Mesothelial cell of epicardium (in vitro differentiated cells): ENCODE data around the gene GPR65. TPM values are rescaled to one million over a fixed set of nuclear protein-coding genes. Genes with fewer than 3 reads are reported as not detected.

ENCODE experiments used
- DNase-seq, 2 experiments: peaks; one replicate each; pipeline ENCODE4 v3.0.0; 2021; ENCODE audit warnings: low spot score in 2 of 2; ENCODE audit not compliant: unreplicated experiment in 2 of 2
- H3K27ac Mint-ChIP-seq: 2 replicates; pipeline ENCODE4 v1.8.0; 2021; ENCODE audit warnings: mixed read lengths
- H3K27me3 Mint-ChIP-seq: 2 replicates; pipeline ENCODE4 v1.8.0; 2021; ENCODE audit warnings: low read depth, mixed read lengths
- H3K36me3 Mint-ChIP-seq: 2 replicates; pipeline ENCODE4 v1.8.0; 2021; ENCODE audit warnings: mixed read lengths
- H3K4me1 Mint-ChIP-seq: 2 replicates; pipeline ENCODE4 v1.8.0; 2021; ENCODE audit warnings: mixed read lengths
- H3K4me3 Mint-ChIP-seq: 2 replicates; pipeline ENCODE4 v1.8.0; 2021; ENCODE audit warnings: mild to moderate bottlenecking, moderate library complexity, mixed read lengths
- H3K9me3 Mint-ChIP-seq: 2 replicates; pipeline ENCODE4 v1.8.0; 2021; ENCODE audit warnings: mixed read lengths
- total RNA-seq: library from RNA; stranded (reverse); gene quantifications from 3 replicates; pipeline ENCODE4 v1.2.1, GENCODE V29; 2021
- TF ChIP-seq, protein P1 (sequence below): fragments of 200-600 bp; sonication (generic); IDR thresholded peaks from one replicate; pipeline ENCODE4 v1.5.0; 2021; ENCODE audit warnings: antibody characterized with exemption; ENCODE audit not compliant: unreplicated experiment

GPR65 gene
- total RNA-seq, 1 donor from 2014 or later, result not detected

DNA sequence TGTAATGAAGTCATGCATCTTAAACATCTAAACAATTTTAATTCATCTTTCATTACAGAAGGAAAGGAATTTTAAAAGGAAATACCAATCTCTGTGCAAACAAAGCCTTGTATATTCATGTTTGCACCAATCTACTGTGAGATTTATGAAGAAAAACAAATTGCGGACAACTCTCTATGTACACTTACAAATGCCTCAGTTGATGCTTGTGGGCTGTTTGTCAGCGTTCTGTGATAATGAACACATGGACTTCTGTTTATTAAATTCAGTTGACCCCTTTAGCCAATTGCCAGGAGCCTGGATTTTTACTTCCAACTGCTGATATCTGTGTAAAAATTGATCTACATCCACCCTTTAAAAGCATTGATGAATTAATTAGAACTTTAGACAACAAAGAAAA, 5.4 kb downstream of the GPR65 start:
- TF ChIP-seq, protein P1, sequence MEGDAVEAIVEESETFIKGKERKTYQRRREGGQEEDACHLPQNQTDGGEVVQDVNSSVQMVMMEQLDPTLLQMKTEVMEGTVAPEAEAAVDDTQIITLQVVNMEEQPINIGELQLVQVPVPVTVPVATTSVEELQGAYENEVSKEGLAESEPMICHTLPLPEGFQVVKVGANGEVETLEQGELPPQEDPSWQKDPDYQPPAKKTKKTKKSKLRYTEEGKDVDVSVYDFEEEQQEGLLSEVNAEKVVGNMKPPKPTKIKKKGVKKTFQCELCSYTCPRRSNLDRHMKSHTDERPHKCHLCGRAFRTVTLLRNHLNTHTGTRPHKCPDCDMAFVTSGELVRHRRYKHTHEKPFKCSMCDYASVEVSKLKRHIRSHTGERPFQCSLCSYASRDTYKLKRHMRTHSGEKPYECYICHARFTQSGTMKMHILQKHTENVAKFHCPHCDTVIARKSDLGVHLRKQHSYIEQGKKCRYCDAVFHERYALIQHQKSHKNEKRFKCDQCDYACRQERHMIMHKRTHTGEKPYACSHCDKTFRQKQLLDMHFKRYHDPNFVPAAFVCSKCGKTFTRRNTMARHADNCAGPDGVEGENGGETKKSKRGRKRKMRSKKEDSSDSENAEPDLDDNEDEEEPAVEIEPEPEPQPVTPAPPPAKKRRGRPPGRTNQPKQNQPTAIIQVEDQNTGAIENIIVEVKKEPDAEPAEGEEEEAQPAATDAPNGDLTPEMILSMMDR, result no peak
- Mint-ChIP-seq H3K9me3 (no peaks in the 10 kb centered on the region), H3K27me3 (peaks cover 5% of the 10 kb centered on the region), H3K36me3 (no peaks in the 10 kb centered on the region), H3K4me1 (peaks cover 3% of the 10 kb centered on the region), H3K27ac (no peak overlapping the region), H3K4me3 (no peak overlapping the region)
- DNase-seq, result no peak

DNA sequence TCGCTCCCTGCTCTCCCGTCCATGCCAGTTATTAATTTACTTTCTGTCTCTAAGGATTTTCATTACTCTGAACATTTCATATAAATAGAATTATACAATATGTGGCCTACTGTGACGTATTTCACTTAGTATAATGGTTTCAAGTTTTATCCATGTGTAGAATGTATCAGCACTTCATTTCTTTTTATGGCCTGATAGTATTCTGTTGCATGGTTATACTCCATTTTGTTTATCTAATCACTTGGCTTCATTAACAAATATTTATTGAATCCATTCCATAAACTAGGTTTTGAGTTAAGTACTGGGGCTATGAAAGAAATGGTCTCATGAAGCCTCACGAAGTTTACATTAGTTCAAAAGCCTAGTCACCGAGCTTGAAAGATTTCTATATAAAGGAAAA, 7.6 kb downstream of the GPR65 start:
- TF ChIP-seq, protein P1, result no peak
- DNase-seq, result no peak
- Mint-ChIP-seq H3K9me3 (no peaks in the 10 kb centered on the region), H3K27ac (no peak overlapping the region), H3K4me3 (no peak overlapping the region), H3K36me3 (no peaks in the 10 kb centered on the region), H3K4me1 (peaks cover 3% of the 10 kb centered on the region), H3K27me3 (peaks cover 6% of the 10 kb centered on the region)

GRCh38 chr14:88013750-88014349, 8.9 kb downstream of the GPR65 start:
- Mint-ChIP-seq H3K4me3 (no peak overlapping the region), H3K4me1 (peaks cover 3% of the 10 kb centered on the region), H3K27ac (no peak overlapping the region), H3K27me3 (peaks cover 6% of the 10 kb centered on the region), H3K36me3 (no peaks in the 10 kb centered on the region), H3K9me3 (no peaks in the 10 kb centered on the region)
- DNase-seq, result peak in 1 of 2 experiments; percentile 59
- TF ChIP-seq, protein P1, result peak; percentile 85

DNA sequence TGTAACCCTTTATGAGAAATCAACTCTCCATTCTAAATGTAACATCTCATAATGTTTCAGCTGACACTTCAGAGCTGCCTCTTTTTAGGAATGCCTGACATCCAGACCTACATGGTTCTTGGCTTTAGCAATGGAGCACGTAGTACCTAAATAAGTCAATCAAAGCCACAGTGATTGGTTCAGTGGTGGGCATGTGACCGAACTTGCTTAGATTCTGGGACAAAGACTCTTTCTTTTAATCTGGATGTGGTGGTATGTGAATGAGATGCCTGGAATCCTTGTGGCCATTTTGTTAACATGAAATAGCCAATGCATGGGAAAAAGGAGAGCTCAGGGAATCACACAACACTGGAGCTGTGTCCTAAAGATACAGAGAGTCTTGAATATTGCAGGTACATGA, 11.8 kb downstream of the GPR65 start:
- DNase-seq, result no peak
- Mint-ChIP-seq H3K4me3 (no peak overlapping the region), H3K27ac (no peak overlapping the region), H3K36me3 (no peaks in the 10 kb centered on the region), H3K9me3 (no peaks in the 10 kb centered on the region), H3K27me3 (peaks cover 7% of the 10 kb centered on the region), H3K4me1 (no peaks in the 10 kb centered on the region)
- TF ChIP-seq, protein P1, result no peak

DNA sequence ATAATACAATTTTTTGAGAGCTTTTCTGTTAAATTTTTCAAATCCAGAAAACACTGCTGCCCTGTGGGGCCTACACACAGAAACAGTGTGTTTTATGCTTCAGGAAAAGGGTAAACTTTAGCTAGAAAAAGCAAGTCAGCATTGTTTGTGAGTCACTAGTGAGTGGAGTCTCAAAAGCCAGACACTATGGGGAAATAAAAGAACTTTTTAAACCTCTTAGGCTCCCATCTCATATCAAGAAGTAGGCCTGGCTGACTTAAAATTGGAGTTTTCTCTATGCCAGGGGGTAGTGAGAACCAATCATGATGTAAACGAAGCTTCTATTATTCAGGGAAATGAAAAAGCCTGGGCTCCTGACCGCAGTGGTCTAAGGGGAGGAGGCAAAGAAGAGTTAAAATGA, 12.6 kb downstream of the GPR65 start:
- Mint-ChIP-seq H3K27me3 (peaks cover 5% of the 10 kb centered on the region), H3K27ac (no peak overlapping the region), H3K36me3 (no peaks in the 10 kb centered on the region), H3K9me3 (no peaks in the 10 kb centered on the region), H3K4me3 (no peak overlapping the region), H3K4me1 (no peaks in the 10 kb centered on the region)
- TF ChIP-seq, protein P1, result no peak
- DNase-seq, result no peak
